Measurements from ENCODE around the gene GATAD2B. TPM values are rescaled to one million over a fixed set of nuclear protein-coding genes. Genes with fewer than 3 reads are reported as not detected.

The GATAD2B gene
- 12.1 and 12.7 TPM in 2 replicates for total RNA-seq

DNA sequence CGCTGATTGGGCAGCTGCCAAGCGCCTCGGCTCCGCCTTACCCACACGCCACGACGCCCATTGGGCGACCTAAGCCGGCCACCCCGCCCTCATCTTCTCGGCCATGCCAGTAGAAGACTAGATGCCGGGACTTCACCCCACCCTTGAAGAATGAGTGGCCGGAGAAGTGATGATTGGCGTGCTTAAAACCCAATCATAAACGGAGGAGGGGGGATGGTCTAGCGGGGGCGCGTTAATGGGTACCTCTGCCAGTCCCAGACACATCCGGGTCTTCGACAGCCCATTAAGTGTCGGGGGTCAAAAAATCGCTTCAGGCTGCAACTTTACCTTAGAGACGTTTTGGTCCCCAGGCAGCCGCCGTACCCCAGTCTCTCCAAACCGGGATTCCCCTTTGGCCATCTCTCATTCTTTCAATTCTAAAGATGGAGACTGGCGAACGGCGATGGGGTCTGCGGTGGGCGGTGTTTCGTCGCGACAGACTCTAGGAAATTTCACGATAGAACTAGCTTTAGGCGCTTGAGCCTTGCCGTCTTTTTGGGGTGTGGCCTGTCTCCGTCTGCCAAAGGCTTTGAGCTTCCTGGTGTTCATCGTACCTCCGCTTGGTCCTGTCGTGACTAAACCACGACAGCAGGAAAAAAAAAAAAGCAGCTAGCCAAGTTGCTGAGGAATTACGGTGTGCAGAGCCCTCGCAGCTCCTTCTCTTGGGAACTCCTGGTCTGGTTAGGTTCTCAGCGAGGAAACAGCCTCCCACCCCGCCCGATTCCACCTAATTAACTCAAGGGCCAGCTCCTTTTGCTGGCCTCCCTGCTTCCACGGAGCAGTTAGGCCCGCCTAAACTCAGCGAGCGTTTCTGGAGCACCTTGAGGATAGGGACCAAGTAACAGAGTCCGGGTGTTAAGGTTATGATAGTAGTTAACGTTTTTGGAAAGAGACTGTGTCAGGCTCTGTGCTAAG, at the start of gene GATAD2B:
GATAD2B (minus strand) TSS at position 1 of the 954 bp plus-strand sequence. CDS start 94,625 bp downstream, outside the sequence.

DNA sequence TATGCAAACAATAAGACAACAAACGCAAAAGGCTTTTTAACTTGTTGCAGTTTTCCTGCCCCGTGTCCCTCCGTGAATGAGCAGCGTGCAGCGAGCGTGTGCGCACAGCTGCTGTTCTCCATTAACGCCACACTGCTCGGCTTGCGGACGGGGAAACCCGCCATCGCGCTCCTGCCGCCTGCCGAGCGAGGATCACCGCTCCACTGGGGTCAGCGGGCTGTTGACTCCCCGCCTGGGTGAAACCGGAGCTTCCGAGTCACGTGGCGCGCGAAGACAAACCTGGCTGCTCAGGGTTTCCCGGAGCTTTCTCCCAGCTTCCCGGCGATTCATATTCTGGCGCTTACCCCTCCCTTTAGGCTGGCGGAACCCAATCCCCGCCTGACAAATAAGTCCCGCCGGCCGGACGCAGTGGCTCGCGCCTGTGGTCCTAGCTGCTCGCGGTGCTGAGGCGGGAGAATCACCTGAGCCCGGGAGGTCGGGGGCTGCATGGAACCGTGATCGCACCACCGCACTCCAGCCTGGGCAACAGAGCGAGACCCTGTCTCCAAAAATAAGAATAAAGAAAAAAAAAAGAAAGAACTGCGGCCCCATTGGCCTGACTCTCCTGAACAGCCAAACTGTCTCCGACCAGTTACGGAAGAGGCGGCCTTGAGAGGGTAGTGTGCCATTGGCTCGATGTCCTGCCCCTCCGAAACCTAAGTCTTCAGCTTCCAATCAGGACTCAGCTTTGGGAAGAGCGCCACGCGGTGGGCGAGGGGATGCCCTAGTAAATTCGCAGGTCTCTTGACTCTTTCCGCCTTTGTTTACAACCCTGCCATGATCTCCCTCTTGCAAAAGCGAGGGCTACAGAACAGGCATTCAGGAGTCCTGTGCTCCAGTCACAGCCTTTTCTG, 44.6 kb upstream of the GATAD2B start, which contains the start of gene CREB3L4:
CREB3L4 (plus strand) TSS at position 796 of the 893 bp plus-strand sequence. CDS start 624 bp downstream, outside the sequence.

DNA sequence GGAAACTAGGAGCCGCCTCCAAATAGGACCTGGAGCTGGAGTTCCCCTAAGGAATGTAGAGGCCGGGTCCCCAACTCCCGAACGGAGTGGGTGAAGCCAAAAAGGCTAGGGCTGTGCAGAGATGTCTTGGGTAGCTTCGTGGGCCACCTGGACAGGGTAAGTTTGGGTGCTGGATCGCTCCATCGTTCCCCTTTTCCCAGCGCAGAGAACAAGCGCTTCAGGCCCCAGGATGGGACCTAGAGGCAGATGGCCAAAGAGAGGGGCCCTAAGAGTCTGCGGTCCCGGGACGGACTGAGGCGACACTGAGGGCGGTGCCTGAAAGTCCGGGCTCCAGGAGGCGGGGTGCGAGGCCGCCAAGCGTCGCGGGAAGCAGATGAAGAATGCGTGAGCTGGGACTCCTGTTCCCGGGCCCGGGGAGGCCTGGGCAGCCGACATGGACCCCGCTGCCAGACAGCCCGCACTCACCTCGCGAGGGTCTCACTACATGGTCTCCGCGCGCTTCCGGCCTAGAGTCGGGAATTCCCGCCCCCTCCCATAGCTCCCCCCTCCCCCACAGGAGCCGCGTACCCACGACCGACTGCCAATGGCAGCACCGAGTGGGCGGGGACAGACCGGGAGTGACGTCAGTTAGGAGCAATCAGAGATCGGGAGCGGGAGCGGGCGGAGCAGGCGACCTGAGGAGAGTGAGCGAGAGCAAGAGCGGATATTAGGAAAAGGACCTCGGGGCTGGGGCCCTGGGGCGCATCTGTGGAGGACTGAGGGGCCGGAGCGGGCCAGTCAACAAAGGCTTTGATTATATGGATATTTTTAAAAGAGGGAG, 40.5 kb upstream of the GATAD2B start, which contains the start of gene SLC39A1:
SLC39A1 (minus strand) TSS at position 508 of the 820 bp plus-strand sequence. CDS start 822 bp downstream, outside the sequence.

DNA sequence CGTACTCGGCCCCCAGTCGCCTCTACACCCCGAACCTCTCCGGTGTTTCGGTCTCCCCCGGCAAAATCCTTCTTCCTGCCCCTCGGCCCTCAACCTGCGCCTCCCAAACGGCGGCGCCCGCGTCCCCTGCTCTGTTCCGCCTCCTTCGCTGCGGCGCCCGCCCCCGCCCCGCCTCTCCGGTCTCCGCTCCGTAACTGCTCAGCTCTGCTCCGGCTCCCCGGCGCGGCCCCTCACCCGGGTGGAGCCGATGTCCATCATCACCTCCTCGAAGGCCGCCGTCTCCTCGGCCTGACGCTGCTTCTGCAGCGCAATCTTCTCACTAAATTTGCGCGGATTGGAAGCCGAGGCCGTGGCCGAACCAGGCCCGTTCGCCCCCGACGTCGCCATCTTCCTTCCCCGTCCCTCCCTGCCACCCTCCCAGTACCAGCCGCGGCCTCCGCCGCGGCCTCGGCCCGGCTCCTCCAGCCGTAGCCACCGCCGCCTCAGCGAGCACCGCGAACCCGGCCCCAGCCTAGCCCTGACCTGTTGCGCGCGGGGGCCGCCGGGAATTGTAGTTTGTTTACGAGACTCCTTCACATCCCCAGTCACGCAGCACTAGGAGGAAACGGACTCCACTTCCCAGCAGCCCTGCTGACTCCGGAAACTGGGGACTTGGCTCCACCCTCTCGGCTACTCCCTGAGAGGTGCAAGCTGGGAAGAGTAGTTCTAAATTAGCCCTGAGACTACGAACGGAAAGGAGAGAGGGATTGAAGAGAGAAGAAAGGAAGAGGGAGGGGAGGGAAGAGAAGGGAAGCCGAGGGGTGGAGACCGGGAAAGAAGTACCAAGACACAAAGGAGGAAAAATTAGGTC, 35.6 kb upstream of the GATAD2B start, which contains the start of gene CRTC2:
CRTC2 (minus strand) TSS at position 502 of the 850 bp plus-strand sequence; CDS start at position 387, 115 bp downstream.

GRCh38 chr1:153946622-153947241, 24.0 kb upstream of the GATAD2B start, which contains the start of gene DENND4B:
Gene DENND4B, minus strand, starts transcription at chr1:153946718. Its CDS starts 2,344 bp downstream, at chr1:153944374.

DNA sequence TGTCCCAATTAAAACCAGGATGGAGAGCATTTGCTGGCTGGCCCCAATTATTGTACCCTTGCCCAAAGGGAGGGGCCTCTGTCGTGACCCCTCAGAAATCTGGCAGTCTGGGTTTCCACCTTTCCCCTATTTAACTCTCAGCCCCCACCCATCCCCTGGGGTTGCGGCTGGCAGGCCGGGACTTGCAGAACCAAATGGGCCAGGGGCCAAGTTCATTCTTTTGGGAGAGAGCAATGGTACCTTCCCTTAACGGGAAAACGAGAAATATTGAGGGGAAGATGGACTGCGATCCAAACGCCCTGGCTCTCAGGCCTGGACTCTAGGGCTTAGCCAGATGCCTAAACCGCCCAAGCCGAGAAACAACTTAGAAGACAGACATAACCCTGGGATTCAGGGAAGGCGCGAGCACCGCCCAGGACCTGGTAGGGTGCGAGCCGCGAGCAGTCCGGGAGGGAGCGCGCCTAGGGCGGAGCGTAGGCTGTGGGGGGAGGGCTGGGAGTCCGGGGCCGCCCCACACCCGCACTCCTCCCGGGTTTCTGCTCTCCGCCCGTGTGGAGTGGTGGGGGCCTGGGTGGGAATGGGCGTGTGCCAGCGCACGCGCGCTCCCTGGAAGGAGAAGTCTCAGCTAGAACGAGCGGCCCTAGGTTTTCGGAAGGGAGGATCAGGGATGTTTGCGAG, 147.9 kb downstream of the GATAD2B start, which contains the start of gene SLC27A3:
SLC27A3 (plus strand) TSS at position 628 of the 678 bp plus-strand sequence. CDS start 91 bp downstream, outside the sequence.

Other genes starting within 250 kb of the GATAD2B start
- 4.7 and 74.3 TPM in 2 replicates for gene NPR1, start 244.3 kb downstream of the GATAD2B start, total RNA-seq
- 28.2 and 39.3 TPM in 2 replicates for gene INTS3, start 194.9 kb downstream of the GATAD2B start, total RNA-seq
- 7.3 and 24.0 TPM in 2 replicates for gene SLC27A3, start 147.6 kb downstream of the GATAD2B start, total RNA-seq
- 22.8 and 25.6 TPM in 2 replicates for gene DENND4B, start 23.7 kb upstream of the GATAD2B start, total RNA-seq
- gene CRTC2, start 35.6 kb upstream of the GATAD2B start, total RNA-seq: 14.2 and 15.3 TPM in 2 replicates
- gene SLC39A1, start 40.6 kb upstream of the GATAD2B start, total RNA-seq: 142 and 244 TPM in 2 replicates
- 10.4 and 10.8 TPM in 2 replicates for gene CREB3L4, start 44.9 kb upstream of the GATAD2B start, total RNA-seq
- 174 and 188 TPM in 2 replicates for gene JTB, start 54.7 kb upstream of the GATAD2B start, total RNA-seq
- 23.3 and 38.2 TPM in 2 replicates for gene RAB13, start 63.4 kb upstream of the GATAD2B start, total RNA-seq
- 1,375 and 1,653 TPM in 2 replicates for gene RPS27, start 67.8 kb upstream of the GATAD2B start, total RNA-seq
- not detected in 2 replicates for gene NUP210L, start 232.1 kb upstream of the GATAD2B start, total RNA-seq

Data from mesangial cell (primary cell).